NCI-H1092 treated with DMSO at 0.1 percent for 48 hours (cell line): ENCODE measurements around the gene GBX2.
A peak's percentile ranks its signal among the peaks of the same experiment; 100 is the strongest.

Experiments used
- DNase-seq: peaks from one replicate; lab custom pipeline; 2025; lab: John Stamatoyannopoulos, UW

GBX2 gene

DNA sequence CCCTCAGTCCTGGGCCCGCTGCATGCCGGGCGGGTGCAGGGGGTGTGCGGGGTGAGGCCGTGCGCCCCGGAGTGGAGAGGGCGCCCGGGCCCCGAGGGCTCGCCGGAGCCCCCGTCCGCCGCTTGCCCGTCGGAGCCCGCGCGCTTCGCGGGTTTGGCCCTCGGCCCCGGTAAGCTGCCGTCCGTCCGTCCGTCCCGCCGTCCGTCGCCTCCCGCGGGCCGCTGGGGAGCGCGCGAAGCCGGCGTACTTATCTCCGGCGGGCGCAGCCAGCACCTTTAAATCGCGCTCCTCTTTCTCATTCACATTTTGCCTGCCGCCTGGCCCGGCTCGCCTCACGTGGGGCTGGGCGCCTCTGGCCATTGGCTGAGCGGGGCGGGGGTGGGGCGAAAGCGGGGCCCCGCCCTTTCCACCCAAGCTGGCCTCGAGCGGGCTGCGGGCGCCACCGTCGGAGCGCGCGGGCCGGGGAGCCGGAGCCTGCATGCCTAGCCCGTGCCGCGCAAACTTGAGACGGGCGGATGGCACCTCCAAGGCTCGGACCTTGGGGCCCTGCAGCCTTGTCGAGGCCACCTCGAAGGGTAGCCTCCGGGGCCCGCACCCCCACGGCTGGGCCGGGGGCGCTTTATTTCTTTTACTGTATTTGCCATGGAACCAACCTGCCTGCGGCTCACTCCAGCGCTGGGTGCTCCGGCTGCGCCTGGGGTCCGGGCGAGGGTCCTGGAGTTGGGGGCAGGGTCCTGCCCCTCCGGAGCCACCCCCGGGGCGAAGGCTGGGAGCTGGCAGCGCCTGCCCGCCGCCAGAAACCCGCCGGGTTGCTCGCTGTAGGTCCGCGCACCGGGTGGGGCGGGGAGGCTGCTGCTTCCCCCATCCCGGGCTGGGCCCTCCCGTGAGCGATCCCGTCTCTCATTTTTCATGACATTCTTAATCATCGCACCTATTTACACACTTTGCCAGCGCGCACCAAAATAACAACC, at the start of gene GBX2:
Gene GBX2, minus strand, starts transcription at position 277 of the 971 bp plus-strand sequence. CDS start 415 bp downstream, outside the sequence.
- peak; percentile 33 for DNase-seq

DNA sequence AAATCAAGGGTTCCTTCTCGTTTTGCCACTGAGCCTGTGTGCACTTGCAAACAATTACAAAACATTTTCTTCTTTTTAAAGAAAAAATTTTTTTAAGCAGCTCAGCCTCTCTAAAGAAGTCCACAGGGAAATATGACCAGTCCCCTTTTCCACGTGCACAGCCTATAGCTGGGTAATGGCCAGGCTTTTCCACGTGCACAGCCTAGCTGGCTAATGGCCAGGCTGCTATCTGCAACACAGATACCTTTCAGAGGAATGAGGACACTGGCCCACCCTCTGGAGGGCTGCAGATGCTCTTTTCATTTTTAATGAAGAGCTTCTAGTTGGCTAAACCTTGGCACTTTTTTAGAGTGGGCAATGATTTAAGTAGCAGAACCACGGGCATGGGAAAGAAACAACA, 49.7 kb upstream of the GBX2 start:
- peak; percentile 5 for DNase-seq

DNA sequence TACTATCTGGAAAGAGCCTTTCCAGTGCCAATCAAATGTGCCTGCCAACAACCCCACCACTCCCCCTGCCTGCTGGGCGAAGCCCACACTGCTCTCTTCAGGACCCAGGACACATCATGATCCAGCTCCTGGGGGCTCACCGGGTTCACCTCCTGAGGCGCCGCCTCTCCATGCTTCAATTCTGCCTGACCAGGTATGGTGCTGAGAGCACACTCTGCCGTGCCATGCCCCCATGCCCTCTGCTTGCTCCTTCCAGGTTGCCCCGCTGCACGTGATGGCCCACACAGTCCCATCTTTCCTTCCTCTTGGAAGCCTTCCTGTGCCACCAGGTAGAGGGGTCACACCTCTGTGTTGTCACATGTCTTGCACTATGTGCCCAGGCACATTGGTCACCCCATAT, 48.5 kb upstream of the GBX2 start:
- no peak for DNase-seq

DNA sequence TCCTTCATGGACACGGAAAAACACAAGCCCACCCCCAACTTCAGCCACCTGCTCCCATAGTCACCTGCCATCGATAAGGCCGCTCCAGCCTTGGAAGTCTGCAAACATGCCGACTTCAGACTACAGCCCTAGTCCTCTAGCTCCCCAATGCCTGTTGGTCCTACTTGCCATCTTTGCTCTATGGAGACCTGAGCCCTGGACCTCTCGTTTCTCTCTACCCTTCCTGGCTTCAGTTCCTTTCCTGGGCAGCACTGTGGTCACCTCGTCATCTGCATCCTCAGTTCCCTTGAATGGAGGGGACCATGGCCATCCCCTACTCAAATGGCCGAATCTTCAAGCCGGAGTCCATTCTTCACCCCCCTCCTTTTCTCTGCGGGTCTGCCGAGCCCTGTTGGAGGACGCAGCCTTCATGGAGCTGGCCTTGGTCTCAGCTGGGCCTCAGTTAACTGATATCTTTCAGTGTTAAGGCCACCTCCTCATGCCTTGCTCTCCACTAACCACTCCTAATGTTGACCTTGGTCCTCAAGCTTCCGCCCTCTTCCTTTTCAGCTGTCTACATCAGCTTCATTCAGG, 47.7 kb upstream of the GBX2 start:
- no peak for DNase-seq

DNA sequence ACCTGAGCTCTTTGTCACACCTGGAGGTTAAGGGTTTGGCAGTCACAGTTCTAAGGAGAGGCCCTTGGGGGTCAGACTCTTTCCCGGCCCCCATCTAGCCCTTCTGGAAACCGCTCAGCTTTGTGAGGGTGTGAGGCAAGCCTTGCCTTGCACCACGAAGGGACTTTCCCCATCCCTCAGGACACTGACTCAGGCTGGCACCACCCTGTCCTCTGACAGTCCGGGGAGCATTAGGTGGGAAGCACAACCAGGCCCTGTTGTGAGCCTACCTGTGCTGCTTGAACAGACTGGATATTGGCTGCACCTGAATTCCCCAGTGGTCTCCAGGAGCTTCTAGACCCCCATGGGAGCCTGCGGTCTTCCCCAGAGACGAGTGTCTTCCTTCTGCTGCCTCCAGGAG, 47.0 kb upstream of the GBX2 start:
- DNase-seq = no peak

DNA sequence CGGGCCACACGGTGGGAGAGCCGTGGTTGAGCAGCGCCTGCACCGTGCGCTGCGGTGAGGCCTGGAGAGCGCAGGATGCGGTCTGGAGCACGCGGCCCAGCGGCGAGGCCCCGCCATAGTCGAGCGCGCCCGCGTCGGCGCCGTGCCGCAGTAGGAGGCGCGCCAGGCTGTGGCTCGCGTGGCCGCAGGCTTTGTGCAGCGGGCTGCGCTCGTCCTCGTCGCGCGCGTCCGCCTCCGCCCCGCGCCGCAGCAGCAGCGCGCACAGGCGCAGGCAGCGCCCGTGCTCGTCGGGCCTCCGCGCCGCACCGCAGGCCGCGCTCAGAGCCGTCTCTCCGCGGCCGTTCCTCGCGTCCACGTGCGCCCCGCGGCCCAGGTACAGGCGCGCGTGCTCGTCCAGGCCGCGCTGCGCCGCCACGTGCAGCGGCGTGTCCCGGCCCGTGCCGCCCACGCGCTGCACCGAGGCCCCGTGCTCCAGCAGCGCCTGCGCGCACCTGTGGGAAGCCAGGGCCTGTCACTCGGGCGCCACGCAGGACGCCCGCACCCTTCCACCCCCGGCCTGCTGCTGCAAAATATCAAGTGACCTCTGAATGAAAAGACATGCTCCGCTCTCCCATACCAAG, 46.3 kb upstream of the GBX2 start:
- no peak for DNase-seq

DNA sequence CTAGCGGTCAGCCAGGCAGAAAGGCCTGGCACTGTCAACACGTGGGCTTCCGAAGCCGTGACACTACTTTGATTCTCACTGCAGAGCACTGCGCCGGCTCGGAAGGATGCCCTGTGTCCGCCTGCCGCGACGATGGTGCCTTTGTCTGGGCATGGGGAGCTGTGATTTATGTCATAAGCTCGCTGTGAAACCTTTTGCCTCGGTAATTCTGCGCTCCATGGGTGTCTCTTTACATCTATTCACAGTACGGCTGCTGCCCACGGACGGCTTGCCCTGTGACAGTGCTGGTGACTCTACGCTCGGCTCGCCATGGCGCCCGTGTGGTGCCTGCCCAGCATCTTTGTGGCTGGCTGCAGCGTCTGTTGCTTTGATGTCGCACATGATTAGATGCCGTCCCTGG, 43.1 kb upstream of the GBX2 start:
- DNase-seq = no peak

DNA sequence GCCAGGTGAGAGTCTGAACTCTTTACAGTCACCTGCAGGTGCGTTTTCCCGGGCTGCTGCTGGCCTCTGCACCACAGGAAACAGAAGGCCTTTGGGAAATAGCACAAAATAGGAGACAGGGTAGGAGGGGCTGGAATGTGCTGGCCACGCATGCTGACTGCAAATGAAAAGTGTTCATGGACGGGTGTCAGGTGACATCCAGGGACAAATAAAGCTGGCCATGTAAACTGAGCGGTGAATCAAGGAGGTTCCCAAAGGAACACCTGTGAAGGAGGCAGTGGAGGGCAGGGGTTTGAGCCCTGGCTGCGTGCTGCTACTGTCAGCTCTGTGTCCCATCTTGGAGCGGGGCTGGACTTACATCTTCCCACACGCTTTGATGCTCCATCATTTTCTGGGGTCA, 42.4 kb upstream of the GBX2 start:
- no peak for DNase-seq

DNA sequence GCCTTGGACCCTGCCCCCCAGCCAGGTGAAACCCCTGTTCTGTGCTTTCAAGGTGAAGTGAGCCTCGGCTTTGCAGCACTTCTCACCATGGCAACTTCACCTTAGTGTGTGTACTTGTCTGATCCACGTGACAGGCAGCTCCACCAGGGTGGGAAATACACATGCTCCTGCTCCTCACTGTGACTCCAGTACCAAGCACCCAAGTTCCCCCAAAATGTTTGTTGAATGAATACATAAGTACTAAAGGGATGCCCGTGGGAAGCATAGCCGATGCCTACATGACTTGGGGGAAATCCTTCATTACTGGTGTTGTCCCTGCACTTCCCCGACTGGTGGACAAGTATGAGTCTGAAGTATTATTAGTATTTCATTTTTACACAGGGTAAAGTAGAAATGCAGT, 41.8 kb upstream of the GBX2 start:
- DNase-seq = no peak

DNA sequence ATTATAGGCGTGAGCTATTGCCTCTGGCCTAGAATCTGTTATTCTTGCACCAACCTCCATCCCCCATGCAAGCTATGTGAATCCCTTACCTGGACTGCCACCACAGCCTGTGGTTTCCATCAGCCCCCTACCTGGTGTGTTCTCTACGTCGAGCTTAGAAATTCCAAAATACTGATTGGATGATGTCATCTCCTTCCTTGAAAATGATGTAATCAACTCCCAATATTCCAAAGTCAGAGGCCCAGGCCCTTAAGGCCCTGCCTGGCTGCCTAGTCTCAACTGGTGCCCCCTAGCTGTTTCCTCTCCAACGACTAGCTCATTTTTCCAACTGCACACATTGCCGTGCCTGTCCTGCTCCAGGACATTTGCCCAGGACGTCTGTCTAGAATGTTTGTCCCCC, 41.3 kb upstream of the GBX2 start:
- no peak for DNase-seq

DNA sequence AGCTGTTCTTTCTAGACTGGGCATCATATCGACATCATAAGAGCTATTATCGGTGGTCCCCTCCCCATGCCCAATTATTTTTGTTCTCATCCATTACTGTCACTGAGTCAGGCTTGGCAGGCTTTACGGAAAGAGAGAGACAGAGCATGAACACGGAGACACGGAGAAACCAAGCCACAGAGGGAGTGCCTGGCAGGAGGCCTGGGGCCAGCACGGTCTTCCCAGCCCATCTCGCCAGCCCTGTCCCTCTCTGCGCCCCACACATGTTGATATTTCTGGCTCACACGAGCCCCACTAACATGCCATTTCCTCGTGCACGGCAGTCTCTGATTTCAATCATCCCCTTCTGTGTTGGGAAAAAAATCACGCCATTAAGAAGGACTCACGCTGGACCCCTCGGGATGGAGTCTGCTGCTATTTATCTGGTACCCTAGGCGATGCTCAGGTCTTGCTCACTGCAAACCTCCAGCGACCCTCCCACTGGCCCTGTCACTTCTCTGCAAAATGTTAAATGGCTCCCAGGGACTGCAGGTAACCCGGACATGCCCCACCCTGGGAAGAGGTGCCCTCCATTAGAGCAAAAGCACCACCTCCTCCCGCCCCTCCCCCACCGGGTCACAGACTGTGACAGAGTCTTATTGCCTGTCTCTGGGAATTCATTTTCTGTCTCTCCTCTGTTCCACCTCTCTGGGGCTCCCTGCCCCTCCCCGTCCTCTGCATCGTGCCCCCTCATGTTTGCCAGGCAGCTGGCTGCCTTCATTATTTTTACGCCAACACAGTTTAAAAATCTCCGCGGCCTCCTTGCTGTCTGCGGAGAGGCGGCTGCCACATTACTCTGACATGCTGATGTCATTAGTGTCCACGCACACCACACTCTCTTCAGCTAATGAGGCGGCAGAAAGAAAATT, 40.1 kb upstream of the GBX2 start:
- DNase-seq = no peak

DNA sequence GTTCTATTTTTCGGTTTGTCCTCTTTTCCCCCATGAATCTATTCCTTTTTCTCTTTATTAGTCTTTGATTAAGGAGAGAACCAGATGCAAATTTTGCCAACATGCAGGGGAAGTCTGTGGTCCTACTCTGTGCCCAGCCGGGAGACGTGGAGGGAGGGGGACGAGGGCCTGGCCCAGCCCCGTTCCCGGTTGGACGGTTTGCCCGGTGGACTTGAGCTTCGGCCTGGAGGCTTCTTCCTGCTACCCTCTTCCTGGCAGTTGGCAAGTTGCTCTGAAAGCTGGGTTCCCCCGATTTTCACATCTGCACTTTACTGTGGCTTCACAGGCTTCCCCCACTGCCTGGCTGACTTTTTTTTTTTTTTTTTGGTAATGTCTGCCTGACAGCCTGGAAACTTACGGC, 39.3 kb upstream of the GBX2 start:
- no peak for DNase-seq

DNA sequence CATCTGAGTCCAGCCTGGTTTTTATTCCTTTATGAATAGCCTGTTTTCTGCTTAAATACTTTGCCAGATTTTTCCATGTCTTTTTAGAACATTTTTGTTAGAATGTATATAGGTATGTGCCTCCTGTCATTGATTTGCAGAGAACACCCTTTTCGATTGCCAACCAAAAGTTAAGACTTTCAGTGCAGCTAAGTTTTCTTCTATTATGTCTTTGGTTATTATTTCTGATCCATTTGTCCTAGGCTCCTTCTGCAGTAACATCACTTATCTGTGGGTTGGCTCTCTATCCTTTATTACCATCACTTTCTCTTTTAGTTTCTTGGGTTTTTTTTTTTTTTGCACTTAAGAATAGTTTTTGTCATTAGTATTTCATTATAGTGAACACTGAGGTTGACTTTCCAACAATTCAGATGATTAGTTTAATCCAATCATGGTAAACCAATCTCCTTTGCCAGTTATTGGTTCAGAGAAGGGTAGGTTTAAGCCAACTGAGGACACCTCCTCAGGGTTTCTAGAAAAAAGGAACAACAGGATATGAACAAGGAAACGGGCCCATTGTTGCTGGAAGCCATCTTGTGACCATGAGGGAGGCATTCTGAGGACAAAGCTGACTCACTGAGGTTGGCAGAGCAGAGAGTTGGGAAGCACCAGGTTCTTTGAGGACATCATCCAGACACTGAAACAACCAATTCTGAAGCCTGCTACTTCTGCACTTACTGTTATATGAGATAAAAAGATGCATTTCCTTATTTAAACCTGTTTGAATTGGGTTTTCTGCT, 37.9 kb upstream of the GBX2 start:
- no peak for DNase-seq

DNA sequence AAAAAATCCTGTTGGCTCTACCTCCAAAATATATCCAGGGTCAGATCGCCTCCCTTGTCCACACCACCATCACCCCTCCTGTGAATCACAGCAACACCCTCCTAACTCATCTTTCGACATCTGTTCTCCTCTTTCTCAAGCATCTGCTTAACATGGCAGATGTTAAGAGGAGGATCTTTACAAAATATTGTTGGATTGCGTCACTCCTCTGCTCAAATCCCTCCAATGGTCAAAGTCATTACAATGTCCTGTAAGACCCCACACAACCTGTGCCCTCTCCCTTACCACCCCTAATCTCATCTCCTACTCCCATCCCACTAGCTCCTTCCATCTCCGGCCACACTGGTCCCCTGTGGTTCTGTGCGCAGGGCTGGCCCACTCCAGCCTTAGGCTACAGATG, 36.8 kb upstream of the GBX2 start:
- no peak for DNase-seq

DNA sequence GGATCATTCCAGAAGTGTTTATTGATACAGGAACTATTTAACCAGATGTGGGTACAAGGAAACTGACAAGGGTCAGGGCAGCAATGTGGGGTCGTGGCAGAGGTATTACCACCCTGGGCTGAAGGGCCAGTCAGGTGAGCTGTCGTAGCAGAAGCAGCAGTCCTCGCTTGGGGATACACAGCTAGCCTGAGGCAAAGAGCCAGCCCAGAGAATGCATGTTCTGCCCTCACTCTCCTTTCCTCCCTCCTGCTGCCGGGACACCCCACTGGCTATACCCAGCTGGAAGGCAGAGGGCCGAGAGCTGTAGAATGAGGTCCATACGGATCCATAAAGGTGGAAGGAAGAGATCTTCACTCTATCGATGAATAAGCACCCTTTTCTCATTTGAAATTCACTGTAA, 32.2 kb upstream of the GBX2 start:
- DNase-seq = no peak

DNA sequence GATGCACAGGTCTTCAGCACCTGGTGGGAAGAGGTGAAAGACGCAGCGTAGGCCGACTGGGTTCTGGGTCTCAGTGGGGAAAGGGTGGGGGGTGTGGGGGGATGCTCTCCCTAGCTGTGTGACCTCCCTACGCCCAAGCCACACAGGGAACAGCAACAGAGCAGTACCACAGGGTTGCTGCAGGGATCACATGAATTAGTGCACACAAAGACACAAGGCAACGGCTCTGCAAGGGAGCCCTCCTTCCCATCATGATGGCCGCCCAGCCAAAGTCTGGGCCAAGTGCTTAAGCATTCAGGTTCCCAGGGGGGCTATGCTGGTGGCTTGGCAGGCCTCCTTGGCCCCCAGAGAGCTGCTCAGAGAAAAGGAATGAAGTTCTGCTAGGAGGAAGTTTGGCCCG, 28.2 kb upstream of the GBX2 start:
- no peak for DNase-seq

DNA sequence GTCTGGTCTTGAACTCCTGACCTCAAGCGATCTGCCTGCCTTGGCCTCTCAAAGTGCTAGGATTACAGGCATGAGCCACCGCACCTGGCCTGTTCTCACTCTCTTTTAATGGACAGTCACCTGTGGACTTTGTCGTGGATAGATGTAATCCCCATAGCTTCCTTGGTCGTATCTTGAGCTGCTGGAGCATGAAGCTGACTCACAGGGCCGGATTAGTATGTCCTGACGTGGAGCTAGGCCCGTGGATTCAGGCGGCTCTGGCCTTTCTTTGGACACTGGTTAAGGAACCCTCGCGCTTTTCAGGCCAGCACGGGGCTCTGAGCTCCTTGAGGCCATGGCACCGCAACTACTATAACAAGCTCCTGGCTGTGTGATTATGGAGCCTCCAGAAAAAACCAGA, 27.5 kb upstream of the GBX2 start:
- DNase-seq = no peak

DNA sequence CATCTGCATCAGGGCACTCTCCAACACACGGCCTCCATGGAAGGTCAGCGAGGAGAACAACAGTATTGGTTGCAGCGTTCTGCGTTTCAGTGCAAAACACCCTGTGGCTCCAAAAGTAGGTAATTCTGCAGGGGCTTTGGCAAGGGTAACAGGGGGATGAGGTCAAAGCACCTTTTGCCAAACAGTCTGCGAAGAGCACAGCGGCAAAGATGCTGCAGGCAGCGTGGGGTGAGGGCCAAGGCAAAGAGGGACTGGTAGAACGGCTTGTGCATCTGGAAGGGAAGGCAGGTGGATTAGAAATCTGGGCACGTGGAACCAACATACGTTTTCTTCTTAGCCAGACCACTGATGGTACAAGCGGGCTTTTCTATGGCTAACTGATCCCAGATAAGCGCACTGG, 26.6 kb upstream of the GBX2 start:
- DNase-seq = no peak

DNA sequence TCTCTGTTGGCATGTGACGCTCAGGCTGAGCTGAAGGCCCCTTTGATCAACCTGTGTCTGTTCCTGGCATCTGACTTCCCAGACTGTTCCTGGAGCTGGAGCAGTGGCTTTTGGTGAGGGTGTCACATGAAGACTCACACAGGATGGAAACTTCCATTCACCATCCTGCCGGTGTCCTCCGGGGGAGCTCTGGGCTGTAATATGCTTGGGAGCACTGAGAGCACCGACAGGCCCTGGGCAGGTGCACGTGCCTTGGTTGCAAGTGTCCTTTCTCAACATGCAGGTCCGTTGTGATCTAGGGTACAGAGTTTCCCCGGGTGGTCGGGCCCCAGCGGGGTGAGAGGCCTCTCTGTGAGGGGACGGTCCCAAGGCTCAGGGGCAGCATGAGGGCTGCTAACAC, 24.8 kb upstream of the GBX2 start:
- no peak for DNase-seq

DNA sequence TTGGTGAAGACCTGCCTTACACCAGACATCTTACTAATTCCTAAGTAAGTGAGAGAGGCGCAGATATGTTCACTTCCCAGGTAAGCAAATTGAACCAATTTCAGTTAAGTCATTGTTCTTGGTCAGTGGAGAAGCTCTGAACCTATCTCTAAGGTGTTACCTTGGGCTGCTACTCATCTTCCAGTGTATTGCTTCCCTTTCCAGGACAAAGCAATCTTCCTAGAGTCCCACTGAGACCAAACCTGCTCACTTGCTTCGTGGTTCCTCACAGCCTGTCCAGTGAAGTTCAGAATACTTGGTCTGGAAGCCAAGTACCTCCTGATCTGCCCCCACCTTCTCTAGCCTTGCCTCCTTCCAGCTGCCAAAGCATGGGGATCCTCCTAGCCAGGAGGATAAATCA, 22.5 kb upstream of the GBX2 start:
- no peak for DNase-seq

DNA sequence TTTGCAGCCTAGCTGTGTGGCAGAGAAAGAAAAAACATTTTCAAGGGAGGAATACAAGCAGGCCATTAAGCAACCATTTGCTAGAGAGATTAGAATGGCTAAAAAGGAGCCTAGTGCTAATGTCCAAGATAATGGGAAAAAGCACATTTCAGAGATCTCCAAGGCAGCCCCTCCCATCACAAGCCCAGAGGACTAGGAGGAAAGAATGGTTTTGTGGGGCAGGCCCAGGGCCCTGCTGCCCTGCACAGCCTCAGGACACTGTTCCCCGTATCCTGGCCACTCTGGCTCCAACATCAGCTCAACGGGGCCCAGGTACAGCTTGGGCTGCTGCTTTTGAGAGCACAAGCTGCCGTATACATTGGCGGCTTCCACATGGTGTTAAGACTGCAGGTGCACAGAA, 16.5 kb upstream of the GBX2 start:
- no peak for DNase-seq
